ENCODE data around the gene POGLUT3. TPM values are rescaled to one million over a fixed set of nuclear protein-coding genes. Genes with fewer than 3 reads are reported as not detected.

Gene POGLUT3
- total RNA-seq, 4 donors from 2014 or later: 18.8 to 24.0 (median 19.6) TPM

GRCh38 chr11:108508653-108509593, 10.7 kb upstream of the POGLUT3 start:
- intact Hi-C loops (cut with DNase I): no loop called here
- H3K27me3 ChIP-seq: no peaks in the 10 kb centered on the region
- TF ChIP-seq EP300 (IDR thresholded peaks at IDR 0.05) (no peak), POLR2A (IDR thresholded peaks at IDR 0.05; ENCODE audit: low read depth) (no peak), CTCF (IDR thresholded peaks at IDR 0.05) (no peak), POLR2AphosphoS5 (IDR thresholded peaks at IDR 0.05) (no peak)
- 72% methylated on average over 3 of the region's 3 CpGs for WGBS
- H3K4me3 ChIP-seq: no peak overlapping the region
- no peak overlapping the region for H3K27ac ChIP-seq (replicated peaks in 1 of 4)
- no peaks in the 10 kb centered on the region for H3K9me3 ChIP-seq
- no peaks in the 10 kb centered on the region for H3K4me1 ChIP-seq
- peaks cover 0 to 8% (median under 1%) of the 10 kb centered on the region in 4 donors for H3K36me3 ChIP-seq
- DNase-seq (ENCODE audit: extremely low spot score): no peak

- peaks cover 6 to 20% (median 13%) of the 10 kb centered on the region in 4 donors for H3K4me1 ChIP-seq
- intact Hi-C loops (cut with DNase I): no loop called here
- WGBS: 64% methylated on average over 5 of the region's 5 CpGs
- H3K4me3 ChIP-seq: no peak overlapping the region
- no peak overlapping the region for H3K27ac ChIP-seq (replicated peaks in 1 of 4)
- H3K9me3 ChIP-seq: no peaks in the 10 kb centered on the region
- TF ChIP-seq POLR2AphosphoS5 (IDR thresholded peaks at IDR 0.05) (no peak), EP300 (IDR thresholded peaks at IDR 0.05) (no peak), CTCF (IDR thresholded peaks at IDR 0.05) (no peak), POLR2A (IDR thresholded peaks at IDR 0.05; ENCODE audit: low read depth) (no peak)
- no peaks in the 10 kb centered on the region for H3K27me3 ChIP-seq
- DNase-seq (ENCODE audit: extremely low spot score): no peak
- no peaks in the 10 kb centered on the region for H3K36me3 ChIP-seq
These were observed 3.2 kb upstream of the POGLUT3 start for GRCh38 chr11:108501396-108501795.

GRCh38 chr11:108500721-108501120, 2.5 kb upstream of the POGLUT3 start:
- no peaks in the 10 kb centered on the region for H3K36me3 ChIP-seq
- WGBS: 71% methylated on average over 2 of the region's 2 CpGs
- TF ChIP-seq POLR2A (IDR thresholded peaks at IDR 0.05; ENCODE audit: low read depth) (no peak), EP300 (IDR thresholded peaks at IDR 0.05) (no peak), POLR2AphosphoS5 (IDR thresholded peaks at IDR 0.05) (no peak), CTCF (IDR thresholded peaks at IDR 0.05) (no peak)
- intact Hi-C loops (cut with DNase I): no loop called here
- H3K9me3 ChIP-seq: no peaks in the 10 kb centered on the region
- H3K4me3 ChIP-seq: no peak overlapping the region
- peaks cover 6 to 24% (median 14%) of the 10 kb centered on the region in 4 donors for H3K4me1 ChIP-seq
- H3K27me3 ChIP-seq: no peaks in the 10 kb centered on the region
- H3K27ac ChIP-seq (replicated peaks in 1 of 4): no peak overlapping the region
- DNase-seq (ENCODE audit: extremely low spot score): no peak

GRCh38 chr11:108500169-108500568, 2.0 kb upstream of the POGLUT3 start:
- DNase-seq (ENCODE audit: extremely low spot score): no peak
- TF ChIP-seq POLR2A (IDR thresholded peaks at IDR 0.05; ENCODE audit: low read depth): no peak
- no peak for TF ChIP-seq POLR2AphosphoS5 (IDR thresholded peaks at IDR 0.05)
- no peak for TF ChIP-seq CTCF (IDR thresholded peaks at IDR 0.05)
- no peak for TF ChIP-seq EP300 (IDR thresholded peaks at IDR 0.05)
- H3K27ac ChIP-seq (replicated peaks in 1 of 4): no peak overlapping the region
- H3K9me3 ChIP-seq: no peaks in the 10 kb centered on the region
- WGBS: 94% methylated on average over 4 of the region's 4 CpGs
- no peak overlapping the region for H3K4me3 ChIP-seq
- no peaks in the 10 kb centered on the region for H3K36me3 ChIP-seq
- H3K4me1 ChIP-seq: peaks cover 6 to 24% (median 14%) of the 10 kb centered on the region in 4 donors
- H3K27me3 ChIP-seq: no peaks in the 10 kb centered on the region
- intact Hi-C loops (cut with DNase I): no loop called here

All from esophagus muscularis mucosa (tissue), 4 donors.